ENCODE measurements around the gene EAF1.

DNA sequence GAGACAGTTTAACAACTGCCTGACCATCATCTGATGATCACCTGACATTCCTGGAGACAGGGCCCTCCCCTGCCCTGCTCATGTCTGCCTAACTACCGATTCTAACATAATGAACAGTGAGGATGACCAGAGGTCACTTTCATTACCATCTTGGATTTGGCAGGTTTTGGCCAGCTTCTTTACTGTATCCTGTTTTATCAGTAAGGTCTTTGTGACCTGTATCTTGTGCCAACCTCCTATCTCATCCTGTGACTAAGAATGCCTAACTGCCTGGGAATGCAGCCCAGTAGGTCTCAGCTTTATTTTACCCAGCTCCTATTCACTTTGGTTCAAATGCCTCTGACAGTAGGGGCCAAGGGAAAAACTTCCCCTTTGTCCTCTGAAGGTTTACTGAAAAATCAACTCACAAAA is 40.2 kb upstream of the EAF1 start:
- TF ChIP-seq, protein P1, sequence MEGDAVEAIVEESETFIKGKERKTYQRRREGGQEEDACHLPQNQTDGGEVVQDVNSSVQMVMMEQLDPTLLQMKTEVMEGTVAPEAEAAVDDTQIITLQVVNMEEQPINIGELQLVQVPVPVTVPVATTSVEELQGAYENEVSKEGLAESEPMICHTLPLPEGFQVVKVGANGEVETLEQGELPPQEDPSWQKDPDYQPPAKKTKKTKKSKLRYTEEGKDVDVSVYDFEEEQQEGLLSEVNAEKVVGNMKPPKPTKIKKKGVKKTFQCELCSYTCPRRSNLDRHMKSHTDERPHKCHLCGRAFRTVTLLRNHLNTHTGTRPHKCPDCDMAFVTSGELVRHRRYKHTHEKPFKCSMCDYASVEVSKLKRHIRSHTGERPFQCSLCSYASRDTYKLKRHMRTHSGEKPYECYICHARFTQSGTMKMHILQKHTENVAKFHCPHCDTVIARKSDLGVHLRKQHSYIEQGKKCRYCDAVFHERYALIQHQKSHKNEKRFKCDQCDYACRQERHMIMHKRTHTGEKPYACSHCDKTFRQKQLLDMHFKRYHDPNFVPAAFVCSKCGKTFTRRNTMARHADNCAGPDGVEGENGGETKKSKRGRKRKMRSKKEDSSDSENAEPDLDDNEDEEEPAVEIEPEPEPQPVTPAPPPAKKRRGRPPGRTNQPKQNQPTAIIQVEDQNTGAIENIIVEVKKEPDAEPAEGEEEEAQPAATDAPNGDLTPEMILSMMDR (conservative IDR thresholded peaks at IDR 0.05 in 1 of 2, IDR thresholded peaks at IDR 0.05 in 1 of 2; ENCODE audit: low read depth in 1 of 2, low read length in 2 of 2): no peak
- TF ChIP-seq EZH2 (IDR thresholded peaks at IDR 0.05; ENCODE audit: low read length, missing control alignments): no peak
